GM10266 (cell line): ENCODE data around the gene DERA.
A peak's percentile ranks its signal among the peaks of the same experiment; 100 is the strongest.
"Not testable (repeated sequence)": the region's sequence is repeated elsewhere in the genome, so short reads cannot be mapped to it uniquely, and the experiment has no call there.

Experiments
- DNase-seq: peaks from one replicate; pipeline ENCODE4 v3.0.0; 2012; ENCODE audit errors: extremely low spot score
- CTCF ChIP-seq: IDR thresholded peaks from 2 replicates; pipeline ENCODE4 v1.5.1; 2012; ENCODE audit warnings: mild to moderate bottlenecking, low read depth; ENCODE audit not compliant: control insufficient read depth, insufficient read depth; ENCODE audit errors: missing control alignments

Gene DERA

GRCh38 chr12:15963271-15963670, 52.1 kb downstream of the DERA start:
- DNase-seq = no peak
- TF ChIP-seq CTCF = no peak

GRCh38 chr12:15966426-15966825, 55.3 kb downstream of the DERA start:
- TF ChIP-seq CTCF = no peak

GRCh38 chr12:15967053-15967452, 55.9 kb downstream of the DERA start:
- DNase-seq = not testable (repeated sequence)

More at GRCh38 chr12:15966426-15966825, 55.3 kb downstream of the DERA start:
- no peak for DNase-seq

- DNase-seq = no peak
- TF ChIP-seq CTCF = no peak
Measured at GRCh38 chr12:15971211-15971610, 60.1 kb downstream of the DERA start.

- no peak for TF ChIP-seq CTCF
- DNase-seq = no peak
Measured at GRCh38 chr12:15972894-15973293, 61.8 kb downstream of the DERA start.

GRCh38 chr12:15977999-15978951, 67.1 kb downstream of the DERA start:
- TF ChIP-seq CTCF = no peak
- no peak for DNase-seq

GRCh38 chr12:15979096-15980092, 68.3 kb downstream of the DERA start:
- no peak for DNase-seq
- TF ChIP-seq CTCF = peak; percentile 33
